CD8-positive, alpha-beta memory T cell (primary cell): ENCODE measurements around the gene LASP1. TPM values are rescaled to one million over a fixed set of nuclear protein-coding genes. Genes with fewer than 3 reads are reported as not detected.

Experiments
- CTCF ChIA-PET: fragments of 350-600 bp; sonication (Branson Sonifier 250); formaldehyde crosslinking; loops from one replicate; lab custom pipeline; 2021; ENCODE audit warnings: antibody characterized with exemption; lab: Charles Lee
- POLR2A ChIA-PET: fragments of 350-600 bp; sonication (Branson Sonifier 250); formaldehyde crosslinking; loops from one replicate; lab custom pipeline; 2021; ENCODE audit warnings: antibody characterized with exemption; lab: Charles Lee
- DNase-seq, 5 donors: peaks; one replicate each; pipeline versions ENCODE4 v3.0.0 to v3.0.0-alpha.2; 2020 to 2022; ENCODE audit warnings: mixed read lengths in 1 of 5
- H3K27ac ChIP-seq: one replicate; pipeline ENCODE4 v1.7.0; 2013; ENCODE audit warnings: low read depth, mild to moderate bottlenecking, low read length, moderate library complexity
- H3K27me3 ChIP-seq: 2 replicates; pipeline ENCODE4 v1.7.0; 2013; ENCODE audit warnings: low read length, mild to moderate bottlenecking; ENCODE audit not compliant: insufficient read depth, poor library complexity, severe bottlenecking
- H3K36me3 ChIP-seq: 2 replicates; pipeline ENCODE4 v1.7.0; 2013; ENCODE audit warnings: mild to moderate bottlenecking, low read length, moderate library complexity; ENCODE audit not compliant: insufficient read depth
- H3K4me1 ChIP-seq: 2 replicates; pipeline ENCODE4 v1.7.0; 2013; ENCODE audit warnings: mild to moderate bottlenecking, low read length, moderate library complexity; ENCODE audit not compliant: insufficient read depth
- H3K4me3 ChIP-seq: 2 replicates; pipeline ENCODE4 v1.7.0; 2013; ENCODE audit warnings: mild to moderate bottlenecking, low read length
- H3K9me3 ChIP-seq: 2 replicates; pipeline ENCODE4 v1.7.0; 2013; ENCODE audit warnings: mild to moderate bottlenecking, low read length
- H3K27ac Mint-ChIP-seq, 8 donors: one replicate each; pipeline ENCODE4 v1.8.0; 2020 to 2021; ENCODE audit warnings: mixed read lengths in 8 of 8, mild to moderate bottlenecking in 6 of 8, inconsistent platforms in 3 of 8, moderate library complexity in 3 of 8
- H3K27me3 Mint-ChIP-seq, 2 donors: one replicate each; pipeline ENCODE4 v1.8.0; 2020 to 2021; ENCODE audit warnings: mixed read lengths in 2 of 2, mild to moderate bottlenecking in 1 of 2, moderate library complexity in 1 of 2
- H3K36me3 Mint-ChIP-seq, 3 donors: one replicate each; pipeline ENCODE4 v1.8.0; 2020 to 2021; ENCODE audit warnings: mixed read lengths in 3 of 3, inconsistent platforms in 1 of 3, mild to moderate bottlenecking in 1 of 3
- H3K4me1 Mint-ChIP-seq, 3 donors: one replicate each; pipeline ENCODE4 v1.8.0; 2020 to 2021; ENCODE audit warnings: mixed read lengths in 3 of 3, inconsistent platforms in 1 of 3, mild to moderate bottlenecking in 1 of 3
- H3K4me3 Mint-ChIP-seq, 7 donors: one replicate each; pipeline ENCODE4 v1.8.0; 2020 to 2021; ENCODE audit warnings: mixed read lengths in 7 of 7, mild to moderate bottlenecking in 6 of 7, moderate library complexity in 4 of 7, inconsistent platforms in 2 of 7
- H3K9me3 Mint-ChIP-seq, 5 donors: one replicate each; pipeline ENCODE4 v1.8.0; 2020 to 2022; ENCODE audit warnings: mixed read lengths in 5 of 5, mild to moderate bottlenecking in 3 of 5, moderate library complexity in 2 of 5, inconsistent platforms in 1 of 5
- polyA plus RNA-seq: library from polyadenylated mRNA; unstranded; fragments of 300-500 nt; fragmentation: Illumina TruSeq; gene quantifications from one replicate; pipeline ENCODE4 v1.2.3, GENCODE V29; 2021
- total RNA-seq, 2 experiments: library from RNA; stranded (reverse); gene quantifications; one replicate each; pipeline ENCODE4 v1.2.3, GENCODE V29; 2021

The LASP1 gene
- total and polyA plus RNA-seq, 3 experiments from 2014 or later = 76.1 to 135 (median 128) TPM

- H3K27me3 Mint-ChIP-seq = peaks cover 0 to 12% of the 10 kb centered on the region in 2 donors
- CTCF ChIA-PET = interaction anchor here (0.9 to 7.0 kb wide), 12 partner anchors 11 to 361 kb away, joined by 3 to 73 read pairs (median 5); partner anchors contain the start of genes ARL5C and LASP1NB
- Histone ChIP-seq H3K36me3 (peaks cover 13% of the 10 kb centered on the region), H3K4me1 (peaks cover 61% of the 10 kb centered on the region), H3K27me3 (no peaks in the 10 kb centered on the region), H3K27ac (peak overlapping the region; percentile 76), H3K4me3 (peak overlapping the region; percentile 69), H3K9me3 (no peaks in the 10 kb centered on the region)
- peak overlapping the region; percentile 94 to 100 (median 98) for H3K4me3 Mint-ChIP-seq
- H3K27ac Mint-ChIP-seq = peak overlapping the region; percentile 93 to 99 (median 96)
- peaks cover 0 to 32% (median 0%) of the 10 kb centered on the region in 3 donors for H3K36me3 Mint-ChIP-seq
- no peaks in the 10 kb centered on the region for H3K9me3 Mint-ChIP-seq
- DNase-seq = peak in 4 of 5 donors; percentile 47 to 79 (median 56)
- H3K4me1 Mint-ChIP-seq = peaks cover 66 to 70% (median 70%) of the 10 kb centered on the region in 3 donors
- POLR2A ChIA-PET = interaction anchor here (0.6 to 3.4 kb wide), 11 partner anchors 13 to 1055 kb away, joined by 3 to 49 read pairs (median 3); partner anchors contain the start of genes LASP1NB and RPL23
Measured at GRCh38 chr17:38871247-38872015, 1.6 kb downstream of the LASP1 start.

GRCh38 chr17:38872027-38872511 lies 2.2 kb downstream of the LASP1 start:
- Histone ChIP-seq H3K36me3 (peaks cover 13% of the 10 kb centered on the region), H3K9me3 (no peaks in the 10 kb centered on the region), H3K27me3 (no peaks in the 10 kb centered on the region), H3K27ac (peak overlapping the region; percentile 76), H3K4me1 (peaks cover 68% of the 10 kb centered on the region), H3K4me3 (peak overlapping the region; percentile 69)
- H3K27ac Mint-ChIP-seq = peak overlapping the region; percentile 93 to 99 (median 96)
- peaks cover 0 to 12% of the 10 kb centered on the region in 2 donors for H3K27me3 Mint-ChIP-seq
- DNase-seq = no peak
- peaks cover 0 to 34% (median 1%) of the 10 kb centered on the region in 3 donors for H3K36me3 Mint-ChIP-seq
- ChIA-PET POLR2A (interaction anchor here (0.5 to 3.4 kb wide), 7 partner anchors 12 to 103 kb away, joined by 3 to 49 read pairs (median 4); partner anchors contain the start of gene LASP1NB), CTCF (interaction anchor here (0.9 to 7.0 kb wide), 10 partner anchors 10 to 293 kb away, joined by 3 to 73 read pairs (median 6); partner anchors contain the start of genes ARL5C and LASP1NB)
- peak overlapping the region; percentile 94 to 100 (median 98) for H3K4me3 Mint-ChIP-seq
- peaks cover 72 to 77% (median 77%) of the 10 kb centered on the region in 3 donors for H3K4me1 Mint-ChIP-seq
- no peaks in the 10 kb centered on the region for H3K9me3 Mint-ChIP-seq

GRCh38 chr17:38872671-38873385 lies 3.0 kb downstream of the LASP1 start:
- peak overlapping the region; percentile 69 for H3K4me3 ChIP-seq
- DNase-seq = no peak
- H3K4me3 Mint-ChIP-seq = peak overlapping the region; percentile 94 to 100 (median 98)

GRCh38 chr17:38873640-38874380 lies 4.0 kb downstream of the LASP1 start:
- H3K9me3 ChIP-seq = no peaks in the 10 kb centered on the region
- Mint-ChIP-seq H3K4me3 (peak overlapping the region; percentile 65 to 100 (median 94)), H3K36me3 (peaks cover 0 to 45% (median 1%) of the 10 kb centered on the region in 3 donors), H3K27ac (peak overlapping the region; percentile 64 to 99 (median 92)), H3K27me3 (peaks cover 0 to 8% of the 10 kb centered on the region in 2 donors), H3K4me1 (peaks cover 73 to 78% (median 78%) of the 10 kb centered on the region in 3 donors), H3K9me3 (no peaks in the 10 kb centered on the region)
- peaks cover 25% of the 10 kb centered on the region for H3K36me3 ChIP-seq
- no peaks in the 10 kb centered on the region for H3K27me3 ChIP-seq
- POLR2A ChIA-PET = interaction anchor here (0.8 to 1.9 kb wide), 4 partner anchors 16 to 121 kb away, joined by 3 to 6 read pairs (median 4); partner anchors contain the start of genes PSMB3 and RPL23
- H3K4me1 ChIP-seq = peaks cover 72% of the 10 kb centered on the region
- DNase-seq = no peak
- CTCF ChIA-PET = interaction anchor here (0.7 to 7.0 kb wide), 8 partner anchors 11 to 301 kb away, joined by 3 to 73 read pairs (median 4); partner anchors contain the start of genes LASP1NB and RPL23
- no peak overlapping the region for H3K4me3 ChIP-seq
- no peak overlapping the region for H3K27ac ChIP-seq

More at GRCh38 chr17:38872671-38873385, 3.0 kb downstream of the LASP1 start:
- Mint-ChIP-seq H3K27ac (peak overlapping the region; percentile 93 to 99 (median 96)), H3K9me3 (no peaks in the 10 kb centered on the region), H3K27me3 (peaks cover 0 to 9% of the 10 kb centered on the region in 2 donors), H3K4me1 (peaks cover 73 to 78% (median 78%) of the 10 kb centered on the region in 3 donors), H3K36me3 (peaks cover 0 to 35% (median 1%) of the 10 kb centered on the region in 3 donors)
- H3K27ac ChIP-seq = peak overlapping the region; percentile 76
- peaks cover 72% of the 10 kb centered on the region for H3K4me1 ChIP-seq
- no peaks in the 10 kb centered on the region for H3K27me3 ChIP-seq
- H3K36me3 ChIP-seq = peaks cover 16% of the 10 kb centered on the region
- ChIA-PET POLR2A (interaction anchor here (0.5 to 1.3 kb wide), 4 partner anchors 17 to 102 kb away, joined by 3 to 4 read pairs (median 4); partner anchors contain the start of gene RPL23), CTCF (interaction anchor here (0.7 to 7.0 kb wide), 11 partner anchors 9 to 302 kb away, joined by 3 to 73 read pairs (median 5); partner anchors contain the start of genes LASP1NB and RPL23)
- no peaks in the 10 kb centered on the region for H3K9me3 ChIP-seq

GRCh38 chr17:38874505-38875400 lies 4.9 kb downstream of the LASP1 start:
- no peak overlapping the region for H3K4me3 ChIP-seq
- peaks cover 0 to 46% (median 1%) of the 10 kb centered on the region in 3 donors for H3K36me3 Mint-ChIP-seq
- H3K9me3 Mint-ChIP-seq = no peaks in the 10 kb centered on the region
- no peak overlapping the region for H3K27ac ChIP-seq
- peak overlapping the region; percentile 38 to 100 (median 78) for H3K4me3 Mint-ChIP-seq
- H3K4me1 Mint-ChIP-seq = peaks cover 77 to 83% (median 80%) of the 10 kb centered on the region in 3 donors
- DNase-seq = no peak
- CTCF ChIA-PET = interaction anchor here (0.7 to 0.8 kb wide), 2 partner anchors 49 to 108 kb away, joined by 3 read pairs; no protein-coding TSS in a partner anchor
- H3K9me3 ChIP-seq = no peaks in the 10 kb centered on the region
- H3K36me3 ChIP-seq = peaks cover 30% of the 10 kb centered on the region
- H3K27me3 Mint-ChIP-seq = peaks cover 0 to 2% of the 10 kb centered on the region in 2 donors
- H3K27ac Mint-ChIP-seq = peak overlapping the region; percentile 74 to 99 (median 94)
- POLR2A ChIA-PET = interaction anchor here (0.8 to 1.9 kb wide), 2 partner anchors 21 to 122 kb away, joined by 4 to 6 read pairs; partner anchors contain the start of genes PSMB3 and RPL23
- peaks cover 82% of the 10 kb centered on the region for H3K4me1 ChIP-seq
- no peaks in the 10 kb centered on the region for H3K27me3 ChIP-seq

GRCh38 chr17:38875477-38876075 lies 5.7 kb downstream of the LASP1 start:
- H3K4me1 ChIP-seq = peaks cover 90% of the 10 kb centered on the region
- H3K27me3 Mint-ChIP-seq = peaks cover 0 to 2% of the 10 kb centered on the region in 2 donors
- peaks cover 0 to 48% (median 1%) of the 10 kb centered on the region in 3 donors for H3K36me3 Mint-ChIP-seq
- no peaks in the 10 kb centered on the region for H3K9me3 Mint-ChIP-seq
- peaks cover 86 to 92% (median 89%) of the 10 kb centered on the region in 3 donors for H3K4me1 Mint-ChIP-seq
- no peak for DNase-seq
- no peaks in the 10 kb centered on the region for H3K27me3 ChIP-seq
- ChIA-PET POLR2A (interaction anchor here (1.9 kb wide), 1 partner anchor 22 kb away, joined by 6 read pairs; the partner anchor contains the start of gene RPL23), CTCF (no interaction called here)
- H3K27ac ChIP-seq = no peak overlapping the region
- H3K4me3 ChIP-seq = no peak overlapping the region
- H3K27ac Mint-ChIP-seq = peak overlapping the region; percentile 74 to 99 (median 94)
- H3K4me3 Mint-ChIP-seq = peak overlapping the region; percentile 26 to 100 (median 75)
- H3K9me3 ChIP-seq = no peaks in the 10 kb centered on the region
- peaks cover 36% of the 10 kb centered on the region for H3K36me3 ChIP-seq
